ENCODE results near the gene PCGF3.

The PCGF3 gene

DNA sequence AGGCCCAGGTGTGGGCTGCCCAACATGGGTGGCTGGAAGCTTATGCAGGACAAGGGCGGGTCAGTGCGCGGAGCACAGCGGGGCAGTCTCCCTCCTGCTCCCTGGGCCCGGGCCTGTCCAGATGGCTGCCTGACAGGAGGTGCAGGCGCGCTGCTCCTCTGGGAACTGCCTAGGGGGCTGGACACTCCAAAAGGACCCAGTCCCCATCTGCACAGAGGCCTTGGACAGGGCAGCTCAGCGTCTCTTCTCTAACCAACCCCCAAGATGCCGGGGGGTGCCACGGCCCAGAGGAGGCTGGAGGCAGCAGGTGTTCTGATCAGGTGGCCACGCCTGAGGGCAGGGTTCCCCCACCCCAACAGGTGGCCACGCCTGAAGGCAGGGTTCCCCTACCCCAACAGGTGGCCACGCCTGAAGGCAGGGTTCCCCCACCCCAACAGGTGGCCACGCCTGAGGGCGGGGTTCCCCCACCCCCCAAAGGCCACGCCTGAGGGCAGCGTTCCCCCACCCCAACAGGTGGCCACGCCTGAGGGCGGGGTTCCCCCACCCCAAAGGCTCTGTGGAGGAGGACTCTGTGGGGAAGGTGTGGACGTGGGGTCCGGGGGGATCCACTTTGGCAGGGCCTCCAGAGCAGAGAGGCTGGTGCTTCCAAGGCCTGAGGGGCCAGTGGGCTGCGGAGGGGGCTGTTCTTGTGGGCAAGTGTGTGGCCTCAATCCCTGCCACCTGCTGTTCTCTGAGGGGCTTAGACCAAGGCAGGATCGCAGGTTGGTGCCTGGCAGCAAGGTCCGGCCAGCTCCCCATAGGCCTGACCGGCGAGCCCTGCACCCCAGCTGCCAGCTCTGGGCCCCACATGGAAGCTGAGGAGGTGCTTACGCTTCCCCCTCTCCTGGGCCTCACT is 84.2 kb downstream of the PCGF3 start:
- TF ChIP-seq, protein P1, sequence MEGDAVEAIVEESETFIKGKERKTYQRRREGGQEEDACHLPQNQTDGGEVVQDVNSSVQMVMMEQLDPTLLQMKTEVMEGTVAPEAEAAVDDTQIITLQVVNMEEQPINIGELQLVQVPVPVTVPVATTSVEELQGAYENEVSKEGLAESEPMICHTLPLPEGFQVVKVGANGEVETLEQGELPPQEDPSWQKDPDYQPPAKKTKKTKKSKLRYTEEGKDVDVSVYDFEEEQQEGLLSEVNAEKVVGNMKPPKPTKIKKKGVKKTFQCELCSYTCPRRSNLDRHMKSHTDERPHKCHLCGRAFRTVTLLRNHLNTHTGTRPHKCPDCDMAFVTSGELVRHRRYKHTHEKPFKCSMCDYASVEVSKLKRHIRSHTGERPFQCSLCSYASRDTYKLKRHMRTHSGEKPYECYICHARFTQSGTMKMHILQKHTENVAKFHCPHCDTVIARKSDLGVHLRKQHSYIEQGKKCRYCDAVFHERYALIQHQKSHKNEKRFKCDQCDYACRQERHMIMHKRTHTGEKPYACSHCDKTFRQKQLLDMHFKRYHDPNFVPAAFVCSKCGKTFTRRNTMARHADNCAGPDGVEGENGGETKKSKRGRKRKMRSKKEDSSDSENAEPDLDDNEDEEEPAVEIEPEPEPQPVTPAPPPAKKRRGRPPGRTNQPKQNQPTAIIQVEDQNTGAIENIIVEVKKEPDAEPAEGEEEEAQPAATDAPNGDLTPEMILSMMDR (IDR thresholded peaks at IDR 0.05): no peak

DNA sequence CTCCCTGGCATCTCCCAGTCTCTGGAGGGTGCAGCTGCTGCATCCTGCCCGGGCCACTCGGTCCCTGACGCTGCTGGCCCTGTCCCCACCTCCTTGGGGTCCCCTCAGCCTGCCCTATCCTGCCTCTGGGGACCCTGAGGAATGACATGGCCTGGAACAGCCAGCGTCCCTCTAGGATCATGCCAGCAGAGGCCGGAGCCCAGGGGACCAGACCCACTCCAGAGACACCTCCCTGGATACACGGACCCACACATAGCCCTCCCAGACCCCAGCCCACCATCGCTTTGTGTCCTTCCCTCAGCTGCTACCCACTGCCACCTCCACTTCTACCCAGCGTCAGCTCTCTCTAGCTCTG is 84.8 kb downstream of the PCGF3 start:
- TF ChIP-seq, protein P1 (IDR thresholded peaks at IDR 0.05): no peak

DNA sequence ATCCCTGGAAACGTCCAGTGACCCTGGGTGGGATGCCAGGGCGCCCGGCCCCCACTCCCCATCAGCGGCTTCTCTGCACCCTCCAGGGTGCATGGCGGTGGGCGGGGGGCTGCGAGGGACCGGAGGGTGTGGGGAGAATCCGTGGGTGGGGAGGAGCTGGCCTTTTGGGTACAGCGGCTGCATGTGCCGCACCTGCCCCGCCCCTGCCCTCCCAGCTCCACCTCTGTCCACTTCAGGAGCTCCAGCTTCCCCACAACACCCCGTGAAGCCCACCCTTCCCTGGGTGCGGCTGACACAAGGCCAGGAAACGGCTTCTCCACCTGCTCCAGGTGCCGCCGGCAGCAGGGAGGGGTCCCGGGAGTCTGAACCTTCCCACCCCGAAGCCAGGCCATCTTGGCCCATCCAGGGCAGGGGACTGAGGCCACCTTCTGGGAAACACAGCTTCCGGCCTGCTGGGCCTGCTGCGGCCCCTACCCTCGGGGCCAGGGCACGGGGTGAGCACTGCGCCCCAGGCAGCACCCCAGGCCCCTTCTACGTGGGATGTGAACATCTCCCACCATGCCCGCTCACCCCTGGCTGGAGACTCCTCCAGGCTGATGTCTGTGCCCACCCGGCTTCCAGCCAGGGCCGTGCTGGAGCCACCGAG is 85.7 kb downstream of the PCGF3 start:
- TF ChIP-seq, protein P1 (IDR thresholded peaks at IDR 0.05): no peak

DNA sequence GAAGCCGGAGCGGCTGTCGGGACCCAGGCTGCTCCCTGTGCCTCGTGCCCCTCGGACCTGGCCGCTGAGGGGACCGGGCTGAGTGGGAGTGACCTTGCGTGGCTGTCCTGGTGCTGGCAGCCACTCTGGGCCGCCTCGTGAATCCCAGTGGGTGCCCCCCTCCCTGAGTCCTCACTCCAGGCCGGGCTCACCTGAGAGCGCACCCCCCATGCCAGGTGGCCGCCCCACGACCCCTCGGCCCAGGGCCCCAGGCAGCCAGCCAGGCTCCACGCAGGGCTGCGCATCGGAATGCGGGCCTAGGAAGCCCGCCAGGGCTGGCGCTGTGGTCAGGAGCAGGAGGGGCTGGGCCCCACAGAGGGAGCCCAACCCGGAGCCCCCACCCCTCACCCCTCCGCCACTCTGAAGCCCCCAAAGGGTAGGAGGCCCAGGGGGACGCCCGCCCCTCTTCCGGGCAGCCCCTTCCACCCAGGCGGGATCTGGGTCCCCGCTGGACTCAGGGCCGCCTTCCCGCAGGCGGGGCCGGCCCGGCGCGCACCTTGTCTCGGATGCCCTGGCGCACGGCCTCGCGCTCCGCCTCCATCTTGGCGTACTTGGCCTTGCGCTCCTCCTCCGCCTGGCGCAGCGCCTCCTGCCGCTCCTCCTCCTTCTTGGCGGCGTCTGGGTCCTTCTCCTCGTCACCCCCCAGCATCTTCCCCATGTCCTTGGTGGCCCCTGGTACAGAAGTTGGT is 86.4 kb downstream of the PCGF3 start:
- TF ChIP-seq, protein P1 (IDR thresholded peaks at IDR 0.05): no peak

DNA sequence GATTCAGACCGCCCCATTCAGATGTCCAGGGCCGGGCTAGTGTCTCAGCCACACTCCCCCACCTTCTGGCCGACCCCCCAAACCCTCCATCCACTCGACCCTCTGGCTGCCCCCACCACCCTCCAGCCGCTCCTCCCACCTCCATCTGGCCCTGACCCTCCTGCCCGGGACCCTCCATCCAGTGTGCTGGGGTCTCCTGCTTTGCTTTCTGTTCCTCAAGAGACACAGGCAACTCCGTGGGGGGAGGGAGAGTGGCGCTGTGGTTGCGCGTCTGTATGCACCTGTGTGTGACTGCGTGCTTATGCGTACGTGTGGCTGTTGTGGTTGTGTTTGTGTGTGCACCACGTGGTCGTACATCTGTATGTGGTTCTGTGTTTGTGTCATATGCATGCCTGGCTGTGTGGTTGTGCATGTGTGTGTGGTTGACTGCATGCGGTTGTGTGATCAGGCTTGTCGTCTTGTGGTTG is 87.0 kb downstream of the PCGF3 start:
- TF ChIP-seq, protein P1 (IDR thresholded peaks at IDR 0.05): no peak

DNA sequence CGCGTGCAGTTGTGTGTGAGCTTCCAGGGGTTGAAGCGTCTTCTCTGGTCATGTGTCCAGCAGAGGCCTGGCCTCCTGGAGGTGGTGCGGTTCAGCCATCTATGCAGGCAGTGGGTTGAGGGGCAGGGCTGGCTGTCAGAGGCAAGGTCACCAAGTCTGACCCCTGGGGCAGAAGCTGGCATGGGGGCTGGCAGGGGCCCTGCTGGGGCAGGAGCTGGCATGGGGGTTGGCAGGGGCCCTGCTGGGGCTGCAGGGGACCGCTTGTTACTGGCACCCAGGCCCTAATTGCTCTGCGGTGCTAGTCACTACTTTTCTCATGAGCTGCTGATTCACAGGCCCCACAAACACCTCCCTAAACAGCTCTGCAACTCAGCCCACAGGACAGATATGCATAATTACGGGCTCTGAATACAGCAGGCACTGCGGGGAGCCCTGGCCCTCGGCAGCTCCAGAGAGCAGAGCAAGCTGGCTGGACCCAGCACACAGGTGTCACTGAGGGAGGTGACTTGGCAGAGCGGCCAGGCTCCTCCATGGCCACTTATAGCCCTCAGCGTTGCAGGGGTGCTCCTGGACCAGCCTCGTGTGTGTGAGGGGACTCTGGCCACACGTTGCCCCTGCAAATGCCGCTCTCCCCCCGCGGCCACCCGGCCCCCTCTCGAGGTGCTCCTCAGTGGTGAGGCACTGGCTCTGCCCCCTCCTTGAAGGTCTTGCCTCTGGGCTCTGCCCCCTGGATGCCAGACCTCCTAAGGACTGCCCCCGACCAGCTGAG is 87.6 kb downstream of the PCGF3 start:
- TF ChIP-seq, protein P1 (IDR thresholded peaks at IDR 0.05): no peak

Data from LNCAP (cell line).